ENCODE results near the gene SBNO2.

- TF ChIP-seq CTCF (conservative IDR thresholded peaks at IDR 0.05; ENCODE audit: low read length) (no peak), EZH2phosphoT487 (IDR thresholded peaks at IDR 0.05; ENCODE audit: borderline replicate concordance, low read depth, low read length) (no peak)
Observed at GRCh38 chr19:1128106-1128505, 46.0 kb downstream of the SBNO2 start.
